ENCODE results near the gene LSM10. TPM values are rescaled to one million over a fixed set of nuclear protein-coding genes. Genes with fewer than 3 reads are reported as not detected.

LSM10 gene
- total RNA-seq, 1 donor from 2014 or later, result 9.9 TPM

DNA sequence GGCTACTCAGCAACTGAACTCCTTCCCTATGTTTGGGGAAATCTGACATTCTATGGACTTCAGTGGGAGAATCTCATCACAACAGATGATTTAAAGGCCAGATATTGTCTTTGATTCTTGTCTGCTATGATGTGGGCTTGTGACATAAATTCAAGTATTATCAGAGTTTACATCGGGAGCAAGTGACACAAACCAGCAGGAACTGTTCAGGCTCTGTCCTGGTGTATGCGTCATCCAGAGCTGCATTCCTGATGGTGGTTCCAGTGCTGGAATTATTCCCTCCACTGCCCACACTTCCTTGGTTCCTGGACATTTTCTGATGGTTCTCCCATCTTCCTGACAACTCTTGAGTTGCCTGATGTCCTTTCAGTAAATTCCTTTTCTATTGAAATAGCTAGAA, 10.8 kb upstream of the LSM10 start:
- DNase-seq (ENCODE audit: low read depth in 2 of 2), result no peak

GRCh38 chr1:36406440-36406839, 8.7 kb upstream of the LSM10 start:
- no peak for DNase-seq (ENCODE audit: low read depth in 2 of 2)

GRCh38 chr1:36402504-36402890, 4.8 kb upstream of the LSM10 start:
- no peak for DNase-seq (ENCODE audit: low read depth in 2 of 2)

DNA sequence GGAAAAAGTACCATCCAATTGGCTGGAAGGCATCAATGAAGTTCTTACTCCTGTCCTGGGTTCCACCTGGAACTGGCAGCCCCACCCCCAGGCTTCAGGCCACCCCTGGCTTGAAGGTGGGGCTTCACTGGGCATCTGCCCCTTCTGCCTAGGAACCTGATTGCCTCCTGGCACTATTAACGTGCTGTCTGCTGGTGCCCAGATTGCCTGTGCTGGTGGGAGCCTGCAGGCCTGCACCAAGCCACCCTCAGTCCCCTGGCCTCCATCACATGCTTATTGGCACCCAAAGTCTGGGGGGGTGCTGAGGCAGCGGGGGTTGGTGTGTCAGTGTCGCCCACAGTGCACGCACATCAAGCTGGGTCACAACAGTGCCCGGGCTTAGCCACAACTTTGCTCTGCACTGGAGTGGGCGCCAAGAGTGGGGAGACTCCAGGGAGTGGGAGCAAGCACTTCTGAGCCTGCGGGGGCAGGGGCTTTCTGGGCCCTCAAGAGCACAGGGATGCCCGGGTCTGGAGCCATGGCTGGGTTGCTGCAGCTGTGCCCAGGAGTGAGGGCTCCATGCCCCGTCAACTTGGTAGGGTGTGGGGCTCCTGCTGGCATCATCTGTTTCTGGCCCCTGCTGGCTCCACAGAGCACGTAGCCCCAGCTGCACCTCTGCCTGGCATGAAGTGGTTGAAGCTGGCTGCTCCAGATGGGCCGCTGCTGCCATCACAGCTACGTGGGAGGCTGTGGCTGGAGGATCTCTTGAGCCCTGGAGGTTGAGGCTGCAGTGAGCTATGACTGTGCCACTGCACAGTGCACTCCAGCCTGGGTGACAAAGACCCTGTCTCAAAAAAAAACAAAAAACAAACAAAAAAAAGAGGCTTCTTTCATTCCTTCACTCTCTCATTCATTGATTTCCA, 4.1 kb upstream of the LSM10 start:
- no peak for DNase-seq (ENCODE audit: low read depth in 2 of 2)

DNA sequence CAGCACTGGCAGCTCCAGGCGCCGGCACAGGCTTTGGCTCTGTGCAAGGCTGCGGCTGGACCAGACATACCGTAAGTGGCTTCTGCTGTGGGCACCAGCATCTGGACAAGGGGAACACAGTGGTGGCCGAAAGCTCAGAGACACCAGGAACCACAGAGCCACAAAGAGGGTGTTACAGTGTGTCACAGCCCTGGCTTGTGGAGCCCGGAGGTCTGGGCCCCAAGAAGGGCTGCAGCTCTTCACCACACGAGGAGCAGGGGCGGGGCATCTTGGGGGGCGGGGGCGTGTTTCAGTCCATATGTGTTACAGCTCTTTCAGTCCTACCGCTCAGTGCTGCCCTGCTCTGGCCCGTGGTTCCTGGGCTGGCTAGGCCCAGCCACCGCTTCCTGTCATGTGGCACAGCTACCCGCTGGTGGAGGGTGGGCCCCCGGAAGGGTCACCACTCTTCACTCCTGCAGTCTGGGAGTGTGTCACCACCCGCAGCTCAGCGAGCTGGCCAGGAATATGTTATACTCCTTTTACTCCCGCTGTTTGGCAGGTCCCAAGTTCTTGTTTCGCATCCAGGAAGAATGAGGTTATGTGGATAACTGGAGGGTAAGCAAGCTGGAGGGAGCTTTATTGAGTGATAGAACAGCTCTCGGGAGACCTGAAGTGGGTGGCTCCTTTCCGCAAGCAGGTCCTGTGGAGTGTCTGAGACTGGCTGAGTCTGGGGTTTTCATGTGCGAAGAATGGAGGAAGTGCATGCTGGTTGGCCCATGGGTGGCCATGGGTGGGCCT, 3.3 kb upstream of the LSM10 start:
- peak; percentile 62 to 65 for DNase-seq (ENCODE audit: low read depth in 2 of 2)

GRCh38 chr1:36400514-36400824, 2.8 kb upstream of the LSM10 start:
- DNase-seq (ENCODE audit: low read depth in 2 of 2), result no peak

DNA sequence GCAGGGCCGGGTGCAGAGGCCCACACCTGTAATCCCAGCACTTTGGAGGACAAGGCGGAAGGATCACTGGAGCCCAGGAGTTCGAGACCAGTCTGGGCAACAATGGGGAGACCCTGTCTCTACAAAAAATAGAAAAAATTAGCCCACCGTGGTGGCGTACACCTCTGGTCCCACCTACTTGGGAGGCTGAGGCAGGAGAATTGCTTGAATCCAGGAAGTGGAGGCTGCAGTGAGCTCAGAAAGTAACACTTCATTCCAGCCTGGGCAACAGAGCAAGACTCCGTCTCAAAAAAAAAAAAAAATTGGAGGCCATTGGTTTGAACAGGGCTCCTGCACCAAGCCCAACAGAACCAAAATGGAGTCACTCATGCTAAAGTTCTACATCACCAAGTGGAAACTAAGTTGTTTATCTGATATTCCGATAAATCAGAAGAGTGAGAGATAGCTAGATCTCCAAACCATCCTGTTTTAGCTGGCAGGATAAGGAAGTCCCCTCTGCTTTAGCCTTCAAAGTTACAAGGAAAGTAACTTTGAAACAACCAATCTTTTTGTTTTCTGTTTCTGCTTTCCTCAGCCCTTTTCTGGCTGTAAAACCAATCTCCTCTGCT, 766 bp upstream of the LSM10 start:
- DNase-seq (ENCODE audit: low read depth in 2 of 2), result no peak

DNA sequence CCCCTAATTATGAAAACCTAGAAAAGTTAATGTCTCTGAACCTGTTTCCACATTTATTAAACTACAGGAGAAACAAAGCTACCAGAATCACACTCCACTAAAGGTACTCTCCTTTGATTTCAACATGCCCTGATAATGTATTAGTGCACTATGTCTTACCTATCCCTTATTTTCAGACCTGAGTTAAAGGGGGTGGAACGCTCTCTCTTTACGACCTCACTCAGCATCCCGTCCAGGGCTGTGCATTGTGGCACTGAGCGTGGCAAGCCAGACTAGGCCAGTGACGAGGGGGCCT, 678 bp downstream of the LSM10 start:
- DNase-seq (ENCODE audit: low read depth in 2 of 2), result no peak

- no peak for DNase-seq (ENCODE audit: low read depth in 2 of 2)
Measured at GRCh38 chr1:36396359-36396758, 1.3 kb downstream of the LSM10 start.

DNA sequence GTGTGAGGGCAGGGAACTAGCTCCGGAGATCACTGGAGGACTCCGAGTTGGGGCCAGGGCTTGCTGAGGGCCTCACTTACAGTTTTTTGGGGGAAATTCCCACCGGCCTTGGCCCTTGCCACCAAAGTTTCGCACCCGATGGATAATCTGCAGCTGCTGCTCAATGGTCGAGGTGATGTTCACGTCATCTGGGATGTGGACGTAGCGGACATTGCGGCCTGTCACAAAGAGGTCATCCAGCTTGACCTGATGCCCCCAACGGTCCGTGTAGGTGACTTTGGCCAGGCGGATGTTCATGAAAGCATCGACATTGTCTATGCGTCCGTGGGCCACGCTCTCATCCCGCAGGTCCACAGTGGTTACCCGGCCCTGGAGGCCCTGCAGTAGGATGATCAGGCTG, 4.0 kb downstream of the LSM10 start:
- no peak for DNase-seq (ENCODE audit: low read depth in 2 of 2)

DNA sequence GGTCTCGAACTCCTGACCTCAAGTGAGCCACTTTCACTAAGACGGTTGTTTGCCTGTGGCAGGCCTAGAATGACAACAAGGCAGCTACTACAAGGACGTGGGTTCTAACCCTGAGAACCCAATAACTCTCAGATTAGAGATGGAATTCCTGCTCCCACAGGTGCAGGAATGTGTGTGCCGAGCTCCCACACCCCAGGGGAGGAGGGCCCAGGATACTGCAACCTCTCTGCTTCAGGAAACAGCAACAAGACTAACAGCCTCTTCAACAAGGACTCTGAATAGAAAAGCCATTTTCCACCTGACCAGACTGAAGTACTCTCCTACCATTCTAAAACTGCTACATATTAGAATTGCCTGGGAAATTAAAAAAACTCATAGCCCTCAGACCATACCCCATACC, 4.9 kb downstream of the LSM10 start:
- no peak for DNase-seq (ENCODE audit: low read depth in 2 of 2)

DNA sequence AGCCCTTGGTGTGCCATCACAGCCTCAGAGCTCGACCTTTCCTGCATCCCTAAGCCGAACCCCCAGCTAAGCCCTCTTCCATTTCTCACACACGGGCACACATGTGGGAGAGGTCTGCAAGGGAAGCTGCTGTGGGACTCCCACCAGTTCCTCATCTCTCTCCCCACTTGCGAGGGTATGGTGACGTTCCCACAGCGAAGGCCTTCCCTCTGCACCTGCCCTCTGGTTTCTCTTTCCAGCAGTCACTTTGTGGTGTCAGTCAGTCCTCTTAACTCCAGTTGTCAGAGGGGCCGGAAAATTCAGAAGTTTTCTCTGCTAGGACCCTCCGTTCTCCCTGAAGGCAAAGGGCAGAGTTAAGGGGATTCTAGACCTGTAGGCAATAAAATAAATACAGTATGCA, 6.4 kb downstream of the LSM10 start:
- DNase-seq (ENCODE audit: low read depth in 2 of 2), result no peak

GRCh38 chr1:36390411-36390810, 7.3 kb downstream of the LSM10 start:
- no peak for DNase-seq (ENCODE audit: low read depth in 2 of 2)

- no peak for DNase-seq (ENCODE audit: low read depth in 2 of 2)
Measured at GRCh38 chr1:36389999-36390398, 7.7 kb downstream of the LSM10 start.

DNA sequence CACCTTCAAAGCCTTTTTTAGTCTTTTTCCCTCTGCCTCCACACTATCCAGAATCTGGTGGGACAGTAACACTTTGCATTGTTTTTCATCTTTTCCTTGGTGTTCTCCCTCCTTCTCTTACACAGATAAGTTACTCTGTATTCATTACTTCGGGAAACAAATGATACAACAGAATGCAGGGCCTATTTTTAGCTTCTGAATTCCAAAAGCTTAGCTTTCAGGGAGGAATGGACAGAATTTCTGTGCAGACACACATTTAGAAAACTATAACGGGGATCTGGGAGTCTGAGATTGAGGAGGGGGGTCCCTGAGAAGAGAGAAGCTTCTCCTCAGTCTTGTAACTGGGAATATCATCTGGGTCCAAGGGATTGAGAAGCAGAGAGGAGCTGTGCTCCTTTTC, 8.4 kb downstream of the LSM10 start:
- DNase-seq (ENCODE audit: low read depth in 2 of 2), result no peak

DNA sequence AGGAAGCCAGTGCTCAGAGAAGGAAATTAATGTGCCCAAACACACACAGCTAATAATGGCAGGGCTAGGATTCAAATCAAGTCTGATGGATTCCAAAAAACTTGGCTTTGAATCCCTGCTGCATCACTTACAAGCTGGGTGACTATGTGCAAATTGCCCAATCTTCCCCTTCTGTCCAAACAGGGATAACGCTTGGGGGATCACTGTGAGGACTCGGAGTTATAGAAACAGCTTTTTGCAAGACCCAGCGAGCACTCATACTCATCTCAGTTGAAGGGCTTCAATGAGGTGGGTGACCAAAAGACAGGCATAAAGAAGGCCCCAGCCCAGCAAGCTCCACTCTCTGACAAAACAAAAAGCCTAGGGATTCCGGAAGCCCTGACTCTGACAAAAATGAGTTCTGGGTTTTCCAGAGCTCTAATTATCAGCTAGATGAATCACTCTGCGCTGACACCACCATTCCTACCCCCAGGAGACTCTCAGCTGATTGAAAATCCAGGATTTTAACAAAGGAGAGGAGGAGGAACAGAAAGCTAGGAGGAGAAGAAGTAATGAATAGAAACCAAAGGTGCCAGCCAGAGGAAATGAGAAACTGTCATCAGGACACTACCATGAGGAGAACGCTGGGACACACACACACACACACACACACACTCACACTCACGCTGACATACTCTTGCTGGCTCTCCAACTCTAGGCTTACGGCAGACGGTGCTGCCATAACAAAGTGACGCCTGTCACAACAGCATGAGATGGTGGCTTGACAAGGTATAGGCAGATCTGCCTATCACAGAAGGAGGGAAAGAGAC, 10.4 kb downstream of the LSM10 start:
- DNase-seq (ENCODE audit: low read depth in 2 of 2), result peak; percentile 74 to 75

- DNase-seq (ENCODE audit: low read depth in 2 of 2), result peak; percentile 61 to 99
Measured at GRCh38 chr1:36386265-36387140, 11.2 kb downstream of the LSM10 start.

- DNase-seq (ENCODE audit: low read depth in 2 of 2), result peak; percentile 100
Measured at GRCh38 chr1:36385410-36386264, 12.1 kb downstream of the LSM10 start, which contains the start of gene STK40. TSS of gene STK40 (minus strand) at chr1:36385924. CDS start at chr1:36361332, 24,592 bp downstream.

GRCh38 chr1:36384542-36385409, 12.9 kb downstream of the LSM10 start:
- peak; percentile 29 to 60 for DNase-seq (ENCODE audit: low read depth in 2 of 2)

Measured in lung microvascular endothelial cell (primary cell).